ENCODE results near the gene ARTN. TPM values are rescaled to one million over a fixed set of nuclear protein-coding genes. Genes with fewer than 3 reads are reported as not detected.

Gene ARTN
- polyA plus RNA-seq, 3 donors, result 0.15 TPM; not detected in 2

GRCh38 chr1:43893006-43893405, 40.6 kb upstream of the ARTN start:
- no peak overlapping the region for H3K4me2 ChIP-seq (replicated peaks; ENCODE audit: extremely low read depth, low read length, poor library complexity, severe bottlenecking)
- WGBS (ENCODE audit: insufficient coverage), result 100% methylated on average over 1 of the region's 1 CpG

GRCh38 chr1:43898981-43899380, 34.6 kb upstream of the ARTN start:
- no peak overlapping the region for H3K4me2 ChIP-seq (replicated peaks; ENCODE audit: extremely low read depth, low read length, poor library complexity, severe bottlenecking)
- 99% methylated on average over 10 of the region's 12 CpGs for WGBS (ENCODE audit: insufficient coverage)
- H3K4me1 Mint-ChIP-seq, result no peaks in the 10 kb centered on the region
- H4K20me1 ChIP-seq (ENCODE audit: insufficient read depth, low read length), result no peaks in the 10 kb centered on the region
- H2AFZ ChIP-seq (ENCODE audit: insufficient read depth, low read depth, low read length, poor library complexity, severe bottlenecking), result no peak overlapping the region
- intact Hi-C loops (cut with micrococcal nuclease), result no loop called here
- H3K36me3 ChIP-seq (replicated peaks in 1 of 2; ENCODE audit: control insufficient read depth in 1 of 2, insufficient read depth in 2 of 2, low read length in 2 of 2), result peaks cover 31 to 69% of the 10 kb centered on the region in 2 donors
- no peak overlapping the region for H3K4me3 ChIP-seq (replicated peaks in 1 of 3; ENCODE audit: low read depth in 2 of 3, low read length in 3 of 3)
- no peak overlapping the region for H3K27ac Mint-ChIP-seq
- no peak for DNase-seq
- no peak overlapping the region for H3K4me3 Mint-ChIP-seq
- no peaks in the 10 kb centered on the region for H3K79me2 ChIP-seq (ENCODE audit: insufficient read depth, low read length)
- no peaks in the 10 kb centered on the region for H3K4me1 ChIP-seq (ENCODE audit: control insufficient read depth in 1 of 2, insufficient read depth in 2 of 2, low read length in 2 of 2)
- H3K36me3 Mint-ChIP-seq, result peaks cover 56 to 71% of the 10 kb centered on the region in 2 donors
- H3K27ac ChIP-seq (ENCODE audit: low read depth in 1 of 2, low read length in 2 of 2), result no peak overlapping the region
- no peak for TF ChIP-seq CTCF (IDR thresholded peaks at IDR 0.05)
- no peaks in the 10 kb centered on the region for H3K27me3 Mint-ChIP-seq (ENCODE audit: low read depth in 3 of 3)
- no peak overlapping the region for H3K9ac ChIP-seq (ENCODE audit: insufficient read depth, low read length, poor library complexity, severe bottlenecking)
- H3K9me3 Mint-ChIP-seq, result peaks cover 0 to 4% (median 0%) of the 10 kb centered on the region in 7 donors
- H3K27me3 ChIP-seq (ENCODE audit: control insufficient read depth in 2 of 2, insufficient read depth in 2 of 2, low read length in 2 of 2), result no peaks in the 10 kb centered on the region
- H3K9me3 ChIP-seq (replicated peaks in 1 of 2; ENCODE audit: control insufficient read depth in 1 of 2, insufficient read depth in 1 of 2, low read length in 2 of 2), result no peaks in the 10 kb centered on the region

More at GRCh38 chr1:43893006-43893405, 40.6 kb upstream of the ARTN start:
- Histone ChIP-seq H3K9ac (ENCODE audit: insufficient read depth, low read length, poor library complexity, severe bottlenecking) (no peak overlapping the region), H3K27me3 (ENCODE audit: control insufficient read depth in 2 of 2, insufficient read depth in 2 of 2, low read length in 2 of 2) (no peaks in the 10 kb centered on the region), H4K20me1 (ENCODE audit: insufficient read depth, low read length) (no peaks in the 10 kb centered on the region), H3K4me3 (replicated peaks in 1 of 3; ENCODE audit: low read depth in 2 of 3, low read length in 3 of 3) (no peak overlapping the region), H3K27ac (ENCODE audit: low read depth in 1 of 2, low read length in 2 of 2) (no peak overlapping the region), H3K4me1 (ENCODE audit: control insufficient read depth in 1 of 2, insufficient read depth in 2 of 2, low read length in 2 of 2) (no peaks in the 10 kb centered on the region), H3K36me3 (replicated peaks in 1 of 2; ENCODE audit: control insufficient read depth in 1 of 2, insufficient read depth in 2 of 2, low read length in 2 of 2) (peaks cover 14 to 37% of the 10 kb centered on the region in 2 donors), H3K79me2 (ENCODE audit: insufficient read depth, low read length) (no peaks in the 10 kb centered on the region), H2AFZ (ENCODE audit: insufficient read depth, low read depth, low read length, poor library complexity, severe bottlenecking) (no peak overlapping the region), H3K9me3 (replicated peaks in 1 of 2; ENCODE audit: control insufficient read depth in 1 of 2, insufficient read depth in 1 of 2, low read length in 2 of 2) (no peaks in the 10 kb centered on the region)
- Mint-ChIP-seq H3K4me1 (no peaks in the 10 kb centered on the region), H3K36me3 (peaks cover 33 to 37% of the 10 kb centered on the region in 2 donors), H3K9me3 (no peaks in the 10 kb centered on the region), H3K4me3 (no peak overlapping the region), H3K27me3 (ENCODE audit: low read depth in 3 of 3) (no peaks in the 10 kb centered on the region), H3K27ac (no peak overlapping the region)
- no peak for DNase-seq
- no peak for TF ChIP-seq CTCF (IDR thresholded peaks at IDR 0.05)
- intact Hi-C loops (cut with micrococcal nuclease), result no loop called here

Measured in CD14-positive monocyte (primary cell).